Psoas muscle (tissue), 8 donors: Measurements from ENCODE around the gene DOLK. TPM values are rescaled to one million over a fixed set of nuclear protein-coding genes. Genes with fewer than 3 reads are reported as not detected.

Experiments used
- ATAC-seq, 4 donors: fragments of 200-7000 bp; cut with Tn5 transposase; one replicate each; pipeline ENCODE4 v1.9.1; 2020; ENCODE audit warnings: moderate library complexity in 3 of 4, mild to moderate bottlenecking in 2 of 4
- DNase-seq, 2 donors: peaks; one replicate each; pipeline ENCODE4 v3.0.0-alpha.2; 2020
- H3K27ac ChIP-seq: fragments of 200-600 bp; one replicate; pipeline ENCODE4 v1.8.0; 2022
- H3K27me3 ChIP-seq, 3 donors: fragments of 200-600 bp in 1 of 3; one replicate each; pipeline versions ENCODE4 v1.6.1 to v1.8.0; 2013 to 2022; ENCODE audit warnings: low read length in 2 of 3, mild to moderate bottlenecking in 2 of 3, moderate library complexity in 1 of 3; ENCODE audit not compliant: insufficient read depth in 3 of 3
- H3K36me3 ChIP-seq, 2 donors: fragments of 200-600 bp in 1 of 2; one replicate each; pipeline versions ENCODE4 v1.6.1 to v1.8.0; 2013 to 2022; ENCODE audit warnings: low read depth in 1 of 2, mild to moderate bottlenecking in 1 of 2, moderate library complexity in 1 of 2; ENCODE audit not compliant: insufficient read depth in 1 of 2
- H3K4me1 ChIP-seq: fragments of 200-600 bp; one replicate; pipeline ENCODE4 v1.8.0; 2022
- H3K4me3 ChIP-seq: fragments of 200-600 bp; one replicate; pipeline ENCODE4 v1.8.0; 2022; ENCODE audit warnings: mild to moderate bottlenecking
- H3K9me3 ChIP-seq: fragments of 200-600 bp; one replicate; pipeline ENCODE4 v1.8.0; 2022
- WGBS, 3 donors: extraction: QIAGEN DNeasy Blood & Tissue Kit; methylation state at CpG; one replicate each; pipeline versions ENCODE4 v1.1.6 to v1.1.7; 2013; 5-methylcytosine and 5-hydroxymethylcytosine counted together
- intact Hi-C, 2 donors: fragments of 100-400 bp; cut with DNase I; formaldehyde crosslinking; loops; one replicate each; pipeline versions ENCODE4 v1.11.0 to v1.14.2; 2022
- polyA plus RNA-seq, 3 donors: library from polyadenylated mRNA; stranded (reverse); fragments of 200-250 nt; gene quantifications; one replicate each; pipeline ENCODE4 v1.2.3, GENCODE V29; 2013
- total RNA-seq, 4 donors: library from RNA; stranded (reverse); fragmentation: NEBNext Ultra II Directional in 2 of 4; extraction: Animal tissue kit (Norgen Biotek cat#: 25700) in 2 of 4; gene quantifications; one replicate each; pipeline versions ENCODE4 v1.2.1 to v1.2.4, GENCODE V29; 2021 to 2023
- TF ChIP-seq, protein P1 (sequence below): fragments of 200-600 bp; IDR thresholded peaks from one replicate; pipeline ENCODE4 v1.8.0; 2022; ENCODE audit warnings: antibody characterized with exemption
- donor health status: healthy with polysubstance abuse.
- donor health status: DM: no; HTN: no; CAD: no; lungs with moderate emphysema.
- donor health status: Bipolar disorder and iron deficiency.
- donor health status: healthy.
- donor health status: DM: yes; HTN: yes; CAD: no.
- donor health status: DM: no; HTN: no; CAD: no.
- donor health status: DM: no; HTN: no; CAD: no.
- donor health status: DM: yes; HTN: yes; CAD: no.

The DOLK gene
- total and polyA plus RNA-seq, 7 donors = 4.5 to 14.0 (median 7.5) TPM

DNA sequence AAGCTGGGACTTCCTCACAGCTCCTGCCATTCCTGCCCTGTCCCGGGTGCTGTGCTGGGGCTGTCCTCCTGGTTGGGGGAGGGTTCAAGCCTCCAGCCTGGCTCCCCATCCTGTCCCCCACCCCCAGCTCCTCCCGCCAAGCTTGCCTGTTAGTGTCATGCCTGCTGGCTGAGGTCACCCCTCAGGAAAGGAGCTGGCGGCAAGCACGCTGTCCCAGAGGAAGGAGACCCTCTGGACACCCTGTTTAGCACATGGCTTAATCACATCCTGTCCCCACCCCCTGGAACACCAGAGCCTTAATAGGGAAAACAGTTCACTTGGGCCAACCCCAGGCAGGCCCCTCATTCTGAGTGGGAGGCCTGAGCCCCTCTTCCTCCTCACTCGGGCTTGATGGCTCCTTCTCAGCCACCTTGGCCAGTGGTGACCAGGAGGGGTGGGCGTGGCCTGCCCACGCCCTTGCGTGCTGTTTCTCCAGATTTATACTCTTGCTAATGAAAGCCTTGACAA lies 35.8 kb downstream of the DOLK start:
- H3K36me3 ChIP-seq = peaks cover 0 to 42% of the 10 kb centered on the region in 2 donors
- H3K9me3 ChIP-seq = no peaks in the 10 kb centered on the region
- intact Hi-C loops = no loop called here
- 20 to 27% (median 26%) methylated on average over 7 to 8 of the region's 8 CpGs for WGBS, 3 donors
- TF ChIP-seq, protein P1, sequence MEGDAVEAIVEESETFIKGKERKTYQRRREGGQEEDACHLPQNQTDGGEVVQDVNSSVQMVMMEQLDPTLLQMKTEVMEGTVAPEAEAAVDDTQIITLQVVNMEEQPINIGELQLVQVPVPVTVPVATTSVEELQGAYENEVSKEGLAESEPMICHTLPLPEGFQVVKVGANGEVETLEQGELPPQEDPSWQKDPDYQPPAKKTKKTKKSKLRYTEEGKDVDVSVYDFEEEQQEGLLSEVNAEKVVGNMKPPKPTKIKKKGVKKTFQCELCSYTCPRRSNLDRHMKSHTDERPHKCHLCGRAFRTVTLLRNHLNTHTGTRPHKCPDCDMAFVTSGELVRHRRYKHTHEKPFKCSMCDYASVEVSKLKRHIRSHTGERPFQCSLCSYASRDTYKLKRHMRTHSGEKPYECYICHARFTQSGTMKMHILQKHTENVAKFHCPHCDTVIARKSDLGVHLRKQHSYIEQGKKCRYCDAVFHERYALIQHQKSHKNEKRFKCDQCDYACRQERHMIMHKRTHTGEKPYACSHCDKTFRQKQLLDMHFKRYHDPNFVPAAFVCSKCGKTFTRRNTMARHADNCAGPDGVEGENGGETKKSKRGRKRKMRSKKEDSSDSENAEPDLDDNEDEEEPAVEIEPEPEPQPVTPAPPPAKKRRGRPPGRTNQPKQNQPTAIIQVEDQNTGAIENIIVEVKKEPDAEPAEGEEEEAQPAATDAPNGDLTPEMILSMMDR = no peak
- H3K27ac ChIP-seq = peak overlapping the region; percentile 76
- peak; percentile 75 to 88 for DNase-seq
- peak overlapping the region; percentile 4 for H3K4me3 ChIP-seq
- peak; percentile 59 to 74 (median 73) for ATAC-seq
- no peaks in the 10 kb centered on the region for H3K27me3 ChIP-seq
- peaks cover 62% of the 10 kb centered on the region for H3K4me1 ChIP-seq

DNA sequence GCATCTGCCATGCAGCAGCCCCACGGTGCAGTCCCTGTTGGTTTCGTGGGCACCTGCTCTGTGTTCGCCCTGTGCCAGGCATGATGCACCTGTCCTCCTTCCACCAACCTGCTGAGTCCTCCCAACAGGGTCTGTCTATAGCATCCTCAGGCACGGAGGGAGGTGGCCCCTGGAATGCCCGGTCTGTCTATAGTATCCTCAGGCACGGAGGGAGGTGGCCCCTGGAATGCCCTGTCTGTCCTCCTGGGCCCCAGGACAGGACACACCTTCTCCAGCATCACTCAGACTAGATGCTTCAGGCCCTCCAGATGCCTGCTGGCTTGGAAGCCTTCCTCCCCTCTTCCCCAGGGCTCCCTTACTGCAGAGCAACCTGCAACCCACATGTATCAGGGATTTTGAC lies 36.5 kb downstream of the DOLK start:
- DNase-seq (no peak), ATAC-seq (no peak)
- H3K27ac ChIP-seq = peak overlapping the region; percentile 76
- WGBS, 3 donors = 76 to 83% (median 78%) methylated on average over 6 of the region's 6 CpGs
- TF ChIP-seq, protein P1 = no peak
- peak overlapping the region; percentile 4 for H3K4me3 ChIP-seq
- H3K27me3 ChIP-seq = no peaks in the 10 kb centered on the region
- peaks cover 55% of the 10 kb centered on the region for H3K4me1 ChIP-seq
- H3K36me3 ChIP-seq = peaks cover 0 to 39% of the 10 kb centered on the region in 2 donors
- intact Hi-C loops = no loop called here
- H3K9me3 ChIP-seq = no peaks in the 10 kb centered on the region

DNA sequence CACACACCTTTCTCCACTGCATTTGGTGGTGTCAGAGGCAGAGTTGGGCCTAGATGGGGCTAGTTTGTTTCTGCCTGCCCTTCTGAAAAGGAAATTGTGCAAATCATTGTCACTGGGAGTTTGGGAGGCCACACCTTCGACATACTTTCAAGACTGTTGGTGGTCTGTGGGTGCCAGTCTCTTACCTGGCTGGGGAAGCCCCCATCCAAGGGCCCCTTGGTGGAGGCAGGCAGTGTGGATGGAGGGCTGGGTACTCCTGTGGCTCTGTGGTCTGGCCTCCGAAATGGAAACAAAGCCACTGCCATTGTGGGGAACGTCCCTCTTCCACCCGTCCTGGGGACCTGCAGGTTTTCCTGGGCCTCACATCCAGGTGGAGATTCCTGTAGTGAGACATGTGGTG lies 37.5 kb downstream of the DOLK start:
- Histone ChIP-seq H3K4me3 (no peak overlapping the region), H3K9me3 (no peaks in the 10 kb centered on the region), H3K27me3 (no peaks in the 10 kb centered on the region), H3K27ac (peak overlapping the region; percentile 23), H3K36me3 (peaks cover 0 to 39% of the 10 kb centered on the region in 2 donors), H3K4me1 (peaks cover 47% of the 10 kb centered on the region)
- intact Hi-C loops = no loop called here
- no peak for DNase-seq
- no peak for ATAC-seq
- WGBS, 3 donors = 85 to 94% (median 88%) methylated on average over 4 of the region's 4 CpGs
- TF ChIP-seq, protein P1 = no peak

DNA sequence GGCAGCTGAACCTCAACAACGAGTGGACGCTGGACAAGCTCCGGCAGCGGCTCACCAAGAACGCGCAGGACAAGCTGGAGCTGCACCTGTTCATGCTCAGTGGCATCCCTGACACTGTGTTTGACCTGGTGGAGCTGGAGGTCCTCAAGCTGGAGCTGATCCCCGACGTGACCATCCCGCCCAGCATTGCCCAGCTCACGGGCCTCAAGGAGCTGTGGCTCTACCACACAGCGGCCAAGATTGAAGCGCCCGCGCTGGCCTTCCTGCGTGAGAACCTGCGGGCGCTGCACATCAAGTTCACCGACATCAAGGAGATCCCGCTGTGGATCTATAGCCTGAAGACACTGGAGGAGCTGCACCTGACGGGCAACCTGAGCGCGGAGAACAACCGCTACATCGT lies 39.0 kb downstream of the DOLK start:
- Histone ChIP-seq H3K36me3 (peaks cover 0 to 39% of the 10 kb centered on the region in 2 donors), H3K27me3 (no peaks in the 10 kb centered on the region), H3K27ac (no peak overlapping the region), H3K4me1 (peaks cover 36% of the 10 kb centered on the region), H3K9me3 (no peaks in the 10 kb centered on the region), H3K4me3 (no peak overlapping the region)
- TF ChIP-seq, protein P1 = no peak
- DNase-seq (no peak), ATAC-seq (no peak)
- intact Hi-C loops = no loop called here
- WGBS, 3 donors = 97 to 98% (median 97%) methylated on average over 24 of the region's 24 CpGs

DNA sequence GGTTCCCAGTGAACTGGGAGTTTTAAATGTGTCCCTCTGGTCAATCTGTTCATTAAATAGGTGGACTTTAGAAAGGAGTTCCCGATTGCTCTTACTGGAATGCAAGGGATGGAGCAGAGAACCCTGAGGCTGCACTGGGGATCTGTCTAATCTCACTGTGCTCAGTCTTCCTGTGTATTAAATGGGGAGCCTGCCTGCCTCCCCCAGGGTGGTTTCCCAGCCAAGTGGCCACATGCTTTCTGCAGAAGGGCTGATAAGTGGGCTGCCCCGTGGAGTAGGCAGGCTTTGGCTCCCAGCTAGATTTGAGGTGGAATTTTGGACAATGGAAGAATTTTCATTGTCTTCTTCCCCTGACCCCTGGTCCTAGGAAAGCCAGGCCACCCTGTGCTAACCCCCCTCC lies 40.7 kb downstream of the DOLK start:
- Histone ChIP-seq H3K27me3 (no peaks in the 10 kb centered on the region), H3K4me3 (no peak overlapping the region), H3K27ac (no peak overlapping the region), H3K4me1 (peaks cover 20% of the 10 kb centered on the region), H3K9me3 (no peaks in the 10 kb centered on the region), H3K36me3 (peaks cover 0 to 39% of the 10 kb centered on the region in 2 donors)
- DNase-seq (no peak), ATAC-seq (no peak)
- 43 to 62% (median 47%) methylated on average over 2 of the region's 2 CpGs for WGBS, 3 donors
- intact Hi-C loops = no loop called here
- TF ChIP-seq, protein P1 = no peak
